ENCODE data around the gene ZDHHC12.

ZDHHC12 gene

DNA sequence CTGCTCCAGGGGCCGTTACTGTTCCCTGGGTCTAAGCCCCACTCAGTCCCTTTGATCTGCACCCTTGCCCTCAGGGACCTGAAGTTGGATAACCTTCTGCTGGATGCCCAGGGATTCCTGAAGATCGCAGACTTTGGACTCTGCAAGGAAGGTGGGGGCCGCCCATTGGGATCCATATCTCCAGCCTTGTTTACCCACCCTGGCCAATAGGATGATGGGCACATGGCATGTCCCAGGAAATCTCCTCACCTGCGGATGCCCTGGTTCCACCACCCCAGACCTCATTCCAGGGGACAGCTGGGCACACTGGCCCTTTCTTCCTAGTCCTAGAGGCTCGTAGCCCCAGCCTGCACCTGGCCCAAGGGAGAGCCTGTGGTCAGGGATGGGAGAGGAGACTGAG lies 5.5 kb downstream of the ZDHHC12 start:
- Histone ChIP-seq H3K4me3 (no peak overlapping the region), H3K36me3 (ENCODE audit: insufficient read depth, low read length) (peaks cover 3% of the 10 kb centered on the region; the same call in 1 of the 2 replicates), H3K9me3 (ENCODE audit: low read depth, low read length) (no peaks in the 10 kb centered on the region), H3K27ac (no peak overlapping the region), H3K9ac (ENCODE audit: insufficient read length) (no peak overlapping the region)
- DNase-seq (ENCODE audit: low read depth, low spot score): no peak
- no peak for TF ChIP-seq POLR2AphosphoS5 (IDR thresholded peaks at IDR 0.05; ENCODE audit: borderline replicate concordance, low read depth, low read length)
- TF ChIP-seq FOXP2 (optimal IDR thresholded peaks at IDR 0.05; ENCODE audit: control extremely low read depth, extremely low read length, insufficient read depth): no peak
- no peak for TF ChIP-seq EZH2 (IDR thresholded peaks at IDR 0.05)

DNA sequence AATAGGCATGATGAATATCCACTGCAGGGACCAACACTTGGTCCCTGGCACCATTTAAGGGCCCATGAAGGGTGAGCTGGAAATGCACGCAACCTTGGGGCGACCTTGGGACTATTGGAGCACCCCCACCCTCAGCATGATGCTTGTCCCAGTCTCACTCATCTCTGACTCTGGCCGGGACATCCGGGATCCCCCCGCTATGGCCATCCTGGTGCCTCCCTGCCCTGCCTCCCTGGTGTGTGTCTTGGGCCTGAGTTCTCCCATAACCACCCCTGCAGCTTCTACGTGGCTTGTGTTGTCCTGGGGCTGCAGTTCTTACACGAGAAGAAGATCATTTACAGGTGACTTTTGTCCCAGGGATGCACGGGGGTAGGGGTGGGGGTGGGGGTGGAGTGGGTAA lies 5.9 kb downstream of the ZDHHC12 start:
- Histone ChIP-seq H3K9ac (ENCODE audit: insufficient read length) (no peak overlapping the region), H3K27ac (no peak overlapping the region), H3K4me3 (no peak overlapping the region), H3K9me3 (ENCODE audit: low read depth, low read length) (no peaks in the 10 kb centered on the region), H3K36me3 (ENCODE audit: insufficient read depth, low read length) (peaks cover 3% of the 10 kb centered on the region; the same call in 1 of the 2 replicates)
- TF ChIP-seq POLR2AphosphoS5 (IDR thresholded peaks at IDR 0.05; ENCODE audit: borderline replicate concordance, low read depth, low read length): no peak
- no peak for TF ChIP-seq FOXP2 (optimal IDR thresholded peaks at IDR 0.05; ENCODE audit: control extremely low read depth, extremely low read length, insufficient read depth)
- no peak for TF ChIP-seq EZH2 (IDR thresholded peaks at IDR 0.05)
- no peak for DNase-seq (ENCODE audit: low read depth, low spot score)

DNA sequence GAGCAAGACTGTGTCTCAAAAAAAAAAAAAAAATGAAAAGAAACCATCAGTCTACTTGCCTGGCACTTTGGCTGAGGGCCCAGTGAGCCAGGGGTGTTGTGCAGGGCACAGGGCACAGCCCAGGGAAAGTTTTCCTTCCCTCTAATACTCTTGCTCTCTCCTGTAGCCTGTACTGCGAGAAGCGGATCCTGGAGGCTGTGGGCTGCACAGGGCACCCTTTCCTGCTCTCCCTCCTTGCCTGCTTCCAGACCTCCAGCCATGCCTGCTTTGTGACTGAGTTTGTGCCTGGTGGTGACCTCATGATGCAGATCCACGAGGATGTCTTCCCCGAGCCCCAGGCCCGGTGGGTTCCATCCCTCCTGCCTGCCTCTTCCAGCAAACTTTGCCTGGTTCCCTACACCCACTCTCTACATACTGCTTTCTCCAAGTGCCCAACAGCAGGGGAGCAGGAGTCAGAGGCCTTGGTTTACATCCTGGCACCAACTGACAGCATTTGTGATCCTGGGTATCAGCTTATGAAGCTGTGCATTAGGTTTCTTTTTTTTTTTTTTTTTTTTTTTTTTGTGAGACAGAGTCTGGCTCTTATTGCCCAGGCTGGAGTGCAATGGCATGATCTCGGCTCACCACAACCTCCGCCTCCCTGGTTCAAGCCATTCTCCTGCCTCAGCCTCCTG lies 7.2 kb downstream of the ZDHHC12 start:
- no peak for DNase-seq (ENCODE audit: low read depth, low spot score)
- TF ChIP-seq FOXP2 (optimal IDR thresholded peaks at IDR 0.05; ENCODE audit: control extremely low read depth, extremely low read length, insufficient read depth): no peak
- TF ChIP-seq EZH2 (IDR thresholded peaks at IDR 0.05): no peak
- no peak for TF ChIP-seq POLR2AphosphoS5 (IDR thresholded peaks at IDR 0.05; ENCODE audit: borderline replicate concordance, low read depth, low read length)
- H3K36me3 ChIP-seq (ENCODE audit: insufficient read depth, low read length): peaks cover 3% of the 10 kb centered on the region; the same call in 1 of the 2 replicates

DNA sequence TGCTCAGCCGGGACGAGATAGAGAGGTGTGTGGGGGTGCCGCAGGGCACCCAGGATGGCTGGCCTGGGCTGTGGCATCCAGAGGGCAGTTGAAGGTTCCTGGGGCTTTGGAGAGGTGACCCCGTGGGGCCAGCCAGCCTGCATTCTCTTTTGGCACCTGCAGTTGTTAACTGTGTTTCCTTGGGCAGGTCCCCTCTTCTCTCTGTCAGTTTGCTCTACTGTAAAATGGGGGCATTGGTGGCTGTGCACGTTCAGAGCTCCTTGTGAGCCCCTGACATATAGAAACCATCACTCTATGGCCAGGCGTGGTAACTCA lies 8.5 kb downstream of the ZDHHC12 start:
- H3K36me3 ChIP-seq (ENCODE audit: insufficient read depth, low read length): no peaks in the 10 kb centered on the region

More for the DNA sequence above, 7.2 kb downstream of the ZDHHC12 start:
- Histone ChIP-seq H3K27ac (no peak overlapping the region), H3K9ac (ENCODE audit: insufficient read length) (no peak overlapping the region), H3K4me3 (no peak overlapping the region), H3K9me3 (ENCODE audit: low read depth, low read length) (no peaks in the 10 kb centered on the region)

DNA sequence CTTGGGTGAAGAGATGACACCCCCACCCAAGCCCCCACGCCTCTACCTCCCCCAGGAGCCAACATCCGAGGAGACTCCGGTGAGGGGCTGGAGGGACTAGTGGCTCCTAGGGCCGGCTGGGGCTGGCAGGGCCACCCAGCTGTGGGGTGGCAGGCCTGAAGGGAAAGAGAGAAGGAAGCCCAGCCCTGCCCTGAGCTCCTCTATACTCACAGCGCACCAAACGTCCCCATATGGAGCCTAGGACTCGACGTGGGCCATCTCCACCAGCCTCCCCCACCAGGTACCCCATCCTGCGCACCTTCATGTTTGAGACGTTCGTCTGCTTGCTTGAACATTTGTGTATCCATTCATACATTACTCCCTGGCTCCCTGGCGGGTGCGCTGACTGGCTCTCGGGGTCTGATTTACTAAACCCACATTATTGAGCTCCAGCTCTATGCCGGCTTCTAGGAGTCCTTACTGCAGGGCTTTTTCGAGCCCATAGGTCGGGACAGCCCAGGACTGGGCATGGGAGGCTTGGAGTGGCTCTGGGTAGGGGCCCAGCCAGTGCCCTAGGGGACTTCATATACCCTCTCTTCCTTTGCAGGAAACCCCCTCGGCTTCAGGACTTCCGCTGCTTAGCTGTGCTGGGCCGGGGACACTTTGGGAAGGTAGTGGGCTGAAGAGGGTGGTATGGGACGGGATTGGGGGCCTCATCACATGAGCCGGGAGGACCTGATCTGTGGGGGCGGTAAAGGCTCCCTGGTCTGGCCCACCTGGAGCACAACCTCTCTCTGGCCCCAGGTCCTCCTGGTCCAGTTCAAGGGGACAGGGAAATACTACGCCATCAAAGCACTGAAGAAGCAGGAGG lies 9.1 kb downstream of the ZDHHC12 start:
- no peak for TF ChIP-seq FOXP2 (optimal IDR thresholded peaks at IDR 0.05; ENCODE audit: control extremely low read depth, extremely low read length, insufficient read depth)
- no peak for TF ChIP-seq POLR2AphosphoS5 (IDR thresholded peaks at IDR 0.05; ENCODE audit: borderline replicate concordance, low read depth, low read length)
- no peak for TF ChIP-seq EZH2 (IDR thresholded peaks at IDR 0.05)
- no peak overlapping the region for H3K27ac ChIP-seq
- no peak overlapping the region for H3K4me3 ChIP-seq
- H3K36me3 ChIP-seq (ENCODE audit: insufficient read depth, low read length): no peaks in the 10 kb centered on the region
- H3K9me3 ChIP-seq (ENCODE audit: low read depth, low read length): no peaks in the 10 kb centered on the region
- DNase-seq (ENCODE audit: low read depth, low spot score): no peak
- H3K9ac ChIP-seq (ENCODE audit: insufficient read length): no peak overlapping the region

More for the DNA sequence above, 8.5 kb downstream of the ZDHHC12 start:
- no peak for DNase-seq (ENCODE audit: low read depth, low spot score)
- Histone ChIP-seq H3K9me3 (ENCODE audit: low read depth, low read length) (no peaks in the 10 kb centered on the region), H3K27ac (no peak overlapping the region), H3K4me3 (no peak overlapping the region), H3K9ac (ENCODE audit: insufficient read length) (no peak overlapping the region)
- TF ChIP-seq FOXP2 (optimal IDR thresholded peaks at IDR 0.05; ENCODE audit: control extremely low read depth, extremely low read length, insufficient read depth) (no peak), EZH2 (IDR thresholded peaks at IDR 0.05) (no peak), POLR2AphosphoS5 (IDR thresholded peaks at IDR 0.05; ENCODE audit: borderline replicate concordance, low read depth, low read length) (no peak)

DNA sequence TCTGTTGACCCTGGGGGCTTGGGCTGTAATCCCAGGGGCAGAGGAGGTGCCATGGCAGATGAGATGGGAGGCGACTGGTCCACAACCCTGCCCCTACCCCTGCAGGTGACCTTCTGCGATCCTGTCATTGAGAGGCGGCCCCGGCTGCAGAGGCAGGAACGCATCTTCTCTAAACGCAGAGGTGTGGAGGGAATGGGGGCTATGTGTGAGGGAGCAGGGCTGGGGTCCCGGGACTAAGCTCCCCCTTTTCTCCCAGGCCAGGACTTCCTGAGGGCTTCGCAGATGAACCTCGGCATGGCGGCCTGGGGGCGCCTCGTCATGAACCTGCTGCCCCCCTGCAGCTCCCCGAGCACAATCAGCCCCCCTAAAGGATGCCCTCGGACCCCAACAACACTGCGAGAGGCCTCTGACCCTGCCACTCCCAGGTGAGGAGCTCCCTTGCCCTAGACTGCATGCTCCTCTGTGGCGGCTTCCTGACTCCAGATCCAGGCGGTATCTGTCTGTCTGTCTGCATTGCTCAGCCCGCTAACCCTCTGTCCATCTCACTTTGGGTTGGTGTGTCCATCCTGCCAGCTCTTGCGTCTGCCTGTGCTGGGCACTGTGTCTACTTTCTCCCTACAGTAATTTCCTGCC lies 9.9 kb downstream of the ZDHHC12 start:
- TF ChIP-seq POLR2AphosphoS5 (IDR thresholded peaks at IDR 0.05; ENCODE audit: borderline replicate concordance, low read depth, low read length) (no peak), FOXP2 (optimal IDR thresholded peaks at IDR 0.05; ENCODE audit: control extremely low read depth, extremely low read length, insufficient read depth) (no peak)
- Histone ChIP-seq H3K9ac (ENCODE audit: insufficient read length) (no peak overlapping the region), H3K27ac (no peak overlapping the region), H3K36me3 (ENCODE audit: insufficient read depth, low read length) (no peaks in the 10 kb centered on the region), H3K9me3 (ENCODE audit: low read depth, low read length) (no peaks in the 10 kb centered on the region), H3K4me3 (no peak overlapping the region)
- DNase-seq (ENCODE audit: low read depth, low spot score): no peak

DNA sequence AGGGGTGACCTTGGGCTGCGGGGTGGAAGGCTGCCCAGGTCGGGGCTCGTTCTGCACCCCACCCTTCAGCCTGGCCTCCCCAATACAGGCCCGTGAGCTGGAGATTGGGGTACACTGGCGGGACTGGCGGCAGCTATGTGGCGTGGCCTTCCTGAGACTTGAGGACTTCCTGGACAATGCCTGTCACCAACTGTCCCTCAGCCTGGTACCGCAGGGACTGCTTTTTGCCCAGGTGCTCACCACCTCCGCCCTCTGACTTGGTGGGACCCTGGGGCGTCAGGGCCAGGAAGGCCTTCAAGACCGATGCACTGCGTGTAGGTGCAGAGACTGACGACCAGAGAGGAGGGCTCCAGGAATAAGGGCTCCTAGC lies 10.5 kb downstream of the ZDHHC12 start:
- Histone ChIP-seq H3K9ac (ENCODE audit: insufficient read length) (no peak overlapping the region), H3K9me3 (ENCODE audit: low read depth, low read length) (no peaks in the 10 kb centered on the region), H3K4me3 (no peak overlapping the region), H3K27ac (no peak overlapping the region), H3K36me3 (ENCODE audit: insufficient read depth, low read length) (no peaks in the 10 kb centered on the region)
- no peak for TF ChIP-seq POLR2AphosphoS5 (IDR thresholded peaks at IDR 0.05; ENCODE audit: borderline replicate concordance, low read depth, low read length)
- TF ChIP-seq EZH2 (IDR thresholded peaks at IDR 0.05): no peak
- no peak for TF ChIP-seq FOXP2 (optimal IDR thresholded peaks at IDR 0.05; ENCODE audit: control extremely low read depth, extremely low read length, insufficient read depth)
- no peak for DNase-seq (ENCODE audit: low read depth, low spot score)

Measured in SK-N-MC (cell line).